DMS53 (cell line): Measurements from ENCODE around the gene NPAS2.

Experiments
- DNase-seq: peaks from one replicate; lab custom pipeline; 2025; lab: John Stamatoyannopoulos, UW

Gene NPAS2

GRCh38 chr2:100821255-100821910, 1.4 kb downstream of the NPAS2 start:
- DNase-seq = no peak

GRCh38 chr2:100821911-100822265, 1.9 kb downstream of the NPAS2 start:
- no peak for DNase-seq

GRCh38 chr2:100822587-100823248, 2.8 kb downstream of the NPAS2 start:
- DNase-seq = no peak

DNA sequence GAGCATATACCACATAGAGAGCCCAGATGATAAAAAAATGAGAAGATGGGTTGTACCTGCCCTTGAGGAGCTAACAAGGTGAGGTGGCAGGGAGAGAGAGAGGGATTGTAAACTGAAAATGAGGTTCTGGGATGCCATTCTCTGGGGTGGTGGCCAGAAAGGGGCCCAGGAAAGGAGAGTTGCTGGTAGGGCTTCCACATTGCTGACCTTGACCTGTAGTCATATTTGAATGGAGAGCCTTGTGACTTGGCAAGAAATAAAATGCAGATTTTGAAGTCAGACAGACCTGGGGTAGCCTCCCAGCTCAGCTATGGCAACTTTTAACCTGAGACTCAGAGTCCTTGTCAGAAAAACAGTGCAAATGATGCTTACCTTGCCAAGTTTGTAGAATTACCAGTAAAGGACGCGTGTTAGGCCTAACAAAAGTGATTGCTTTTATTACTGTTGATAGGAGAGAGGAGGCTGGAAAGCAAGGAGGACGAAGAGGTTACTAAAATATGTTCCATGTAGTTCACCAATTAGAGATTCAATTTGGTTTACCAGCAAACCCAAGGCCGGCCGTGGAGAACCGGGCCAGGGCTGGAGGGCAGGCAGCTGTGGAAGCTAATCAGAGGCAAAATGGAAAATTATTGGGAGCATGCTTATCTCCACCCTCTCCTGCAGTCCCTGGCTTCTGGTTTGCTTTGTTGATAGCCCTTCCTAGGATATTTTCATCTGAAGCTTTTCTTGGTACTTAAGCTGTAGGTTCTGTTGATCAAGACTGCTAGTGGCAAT, 3.9 kb downstream of the NPAS2 start:
- DNase-seq = no peak

DNA sequence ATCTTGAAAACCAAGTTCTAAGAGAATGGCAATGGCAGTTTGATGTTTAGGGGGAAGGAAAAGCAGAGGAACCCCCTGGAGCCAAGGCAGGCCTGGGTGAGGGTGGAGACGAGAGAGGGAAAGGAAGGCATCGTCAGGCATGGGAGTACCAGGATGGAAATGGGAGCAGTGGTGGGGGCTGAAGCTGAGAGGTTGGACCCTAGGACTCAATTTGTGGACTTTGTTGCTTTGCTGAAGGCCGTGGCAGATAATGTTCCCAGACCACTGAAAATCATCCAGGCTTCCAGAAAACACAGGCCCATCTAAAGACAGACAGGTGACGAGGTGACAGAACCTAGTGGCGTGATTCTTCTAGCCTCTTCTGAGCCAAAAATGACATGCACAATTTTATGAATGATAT, 4.9 kb downstream of the NPAS2 start:
- no peak for DNase-seq

DNA sequence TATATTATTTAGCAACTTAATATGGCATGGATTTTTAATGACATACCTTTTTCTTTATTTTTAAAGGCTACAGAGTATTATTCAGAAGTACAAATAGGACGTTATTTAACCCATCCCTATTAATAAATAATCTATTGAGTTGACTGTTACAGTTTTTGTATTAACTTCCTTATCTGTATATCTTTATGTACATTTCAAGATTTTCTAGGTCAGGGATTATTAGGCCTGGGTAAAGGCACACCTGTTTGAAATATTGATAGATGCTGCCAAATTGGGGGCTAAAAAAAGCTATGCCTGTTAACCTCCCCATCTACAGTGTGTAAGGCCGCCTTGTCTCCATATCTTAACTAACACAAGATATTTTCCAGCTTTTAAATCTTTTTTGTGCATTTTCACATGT, 6.6 kb downstream of the NPAS2 start:
- DNase-seq = no peak

GRCh38 chr2:100831158-100831750, 11.3 kb downstream of the NPAS2 start:
- no peak for DNase-seq

DNA sequence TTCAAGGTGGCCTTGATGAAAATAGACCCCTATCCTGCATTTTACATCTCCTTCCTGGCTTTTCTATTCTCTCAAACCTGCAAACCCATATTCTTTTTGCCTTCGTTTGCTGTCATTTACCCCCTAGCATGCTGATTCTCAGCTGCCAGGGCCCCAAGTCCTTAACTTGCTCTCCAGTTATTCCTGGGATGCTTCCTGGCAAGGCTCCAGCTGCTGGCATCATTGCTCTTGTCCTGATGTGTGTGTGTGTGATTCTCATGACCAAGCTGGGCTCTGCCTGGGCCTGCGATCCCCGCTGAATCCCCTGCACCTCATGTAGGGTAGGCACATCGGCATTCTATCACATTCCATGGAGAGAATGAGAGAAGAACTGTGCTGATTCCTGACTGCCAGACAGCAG, 11.9 kb downstream of the NPAS2 start:
- no peak for DNase-seq

- DNase-seq = no peak
These were observed 12.9 kb downstream of the NPAS2 start for GRCh38 chr2:100832885-100833284.

DNA sequence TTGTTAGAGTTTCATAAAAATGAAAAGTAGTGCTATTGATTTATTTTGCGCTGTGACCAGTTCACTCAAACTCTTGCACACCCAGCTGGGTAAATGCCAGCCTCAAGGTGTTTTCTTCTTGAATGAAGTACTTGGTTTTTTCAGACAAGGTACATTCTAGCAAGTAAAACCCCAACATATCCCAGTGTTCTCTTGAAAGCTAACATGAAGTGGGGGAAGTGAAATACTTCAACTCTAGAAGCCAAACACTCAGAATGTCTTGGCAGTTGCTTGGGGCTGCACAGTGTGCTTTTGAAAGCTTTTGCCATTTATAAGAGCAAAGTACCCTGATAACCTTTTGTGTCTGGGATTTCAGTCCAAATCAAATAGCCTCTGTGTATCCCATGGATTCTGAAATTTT, 13.4 kb downstream of the NPAS2 start:
- no peak for DNase-seq

- no peak for DNase-seq
These were observed 14.3 kb downstream of the NPAS2 start for GRCh38 chr2:100834221-100834620.

GRCh38 chr2:100835006-100835659, 15.2 kb downstream of the NPAS2 start:
- DNase-seq = no peak

DNA sequence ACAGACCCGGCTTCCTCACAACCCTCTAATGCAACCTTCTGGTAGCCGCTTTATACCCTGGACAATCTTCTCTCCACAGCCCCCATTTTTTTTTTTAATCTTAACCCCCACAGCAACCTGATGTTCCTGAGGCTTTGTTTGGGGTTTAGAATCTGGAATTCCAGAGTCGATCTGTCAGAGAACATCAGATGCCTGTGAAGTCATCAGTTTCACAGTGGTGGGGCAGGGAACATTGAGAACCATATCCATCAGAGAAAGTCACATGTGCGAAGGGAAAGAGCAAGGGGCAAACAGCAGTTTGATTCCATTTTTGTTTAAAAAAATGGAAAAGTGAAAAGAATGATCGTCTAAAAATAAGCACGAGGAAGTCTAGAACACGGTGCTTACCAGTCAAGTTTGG, 20.6 kb downstream of the NPAS2 start:
- no peak for DNase-seq

GRCh38 chr2:100842241-100842922, 22.4 kb downstream of the NPAS2 start:
- no peak for DNase-seq

DNA sequence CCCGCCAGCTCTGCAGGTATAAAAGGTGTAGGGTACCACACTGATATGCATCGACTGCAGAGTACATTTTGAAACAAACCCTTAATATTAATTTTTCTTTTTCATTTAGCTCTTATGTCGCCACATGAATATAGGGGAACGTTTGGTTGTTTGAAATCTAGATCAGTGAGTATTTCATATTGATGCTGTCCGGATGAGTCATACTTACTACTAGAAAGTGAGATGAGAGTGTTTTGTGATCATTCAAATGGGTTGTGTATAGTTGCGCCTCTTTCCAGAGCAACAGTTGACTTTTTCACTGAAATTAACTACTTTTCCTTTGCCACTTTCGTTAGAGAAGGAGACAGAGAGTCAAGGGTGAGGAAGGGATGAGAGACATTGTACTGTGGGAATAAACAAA, 24.6 kb downstream of the NPAS2 start:
- DNase-seq = no peak

- DNase-seq = no peak
These were observed 25.4 kb downstream of the NPAS2 start for GRCh38 chr2:100845141-100845991.

GRCh38 chr2:100846716-100847115, 26.8 kb downstream of the NPAS2 start:
- no peak for DNase-seq

GRCh38 chr2:100852447-100852846, 32.5 kb downstream of the NPAS2 start:
- no peak for DNase-seq

DNA sequence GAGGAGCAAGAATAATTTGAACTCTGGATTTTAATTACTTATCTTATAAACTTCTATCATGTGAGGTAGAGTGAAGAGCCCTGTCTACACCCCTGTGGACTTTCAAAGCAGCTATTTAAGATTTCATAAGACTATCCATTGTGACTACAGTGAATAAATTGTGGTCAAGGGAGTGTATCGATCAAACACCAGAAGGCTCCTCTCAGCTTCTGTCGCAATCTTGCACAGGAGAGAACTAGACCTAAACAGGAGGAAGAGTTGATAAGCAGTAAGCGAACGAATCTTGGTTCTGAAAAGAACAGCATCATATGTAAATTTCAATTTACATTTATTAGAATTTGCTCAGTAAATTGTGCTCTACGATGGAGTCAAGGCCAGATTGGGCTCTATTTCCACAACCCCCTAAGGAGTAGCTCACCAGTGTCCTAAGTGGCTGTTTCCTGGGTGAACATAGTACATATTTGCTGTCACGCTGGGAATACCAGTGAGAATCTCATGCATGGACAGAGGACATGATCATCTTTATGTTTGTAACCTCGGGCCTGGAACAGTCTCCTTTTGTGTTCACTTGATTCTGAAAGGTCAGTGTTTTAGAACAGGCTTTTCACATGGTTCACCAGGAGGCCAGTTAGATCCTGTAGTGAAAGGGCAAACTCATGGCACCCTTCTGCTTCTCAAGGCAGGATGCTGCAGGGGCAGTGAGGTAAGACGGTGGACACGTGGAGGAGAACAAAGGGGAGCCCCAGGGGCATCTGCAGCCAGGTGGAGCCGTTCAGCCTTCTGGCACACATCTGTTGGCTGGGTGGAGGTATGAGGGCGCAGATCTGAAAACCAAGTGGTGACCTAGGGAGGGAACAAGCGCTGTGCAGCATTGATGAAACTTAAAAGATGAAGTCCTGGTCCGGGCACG, 33.3 kb downstream of the NPAS2 start:
- DNase-seq = peak; percentile 63
